ENCODE measurements around the gene ATP5F1E.

GRCh38 chr20:59063358-59064213 lies 31.5 kb upstream of the ATP5F1E start:
- TF ChIP-seq CTCF (IDR thresholded peaks at IDR 0.05; ENCODE audit: insufficient read depth, low read depth, low read length) (no peak), EZH2 (IDR thresholded peaks at IDR 0.05; ENCODE audit: insufficient read depth, low read length) (no peak)

All from astrocyte (in vitro differentiated cells and primary cell).